T-helper 17 cell (primary cell): ENCODE measurements around the gene PPP1R11. TPM values are rescaled to one million over a fixed set of nuclear protein-coding genes. Genes with fewer than 3 reads are reported as not detected.
A peak's percentile ranks its signal among the peaks of the same experiment; 100 is the strongest.
"Not testable (repeated sequence)": the region's sequence is repeated elsewhere in the genome, so short reads cannot be mapped to it uniquely, and the experiment has no call there.

Experiments
- ATAC-seq: fragments of 150-1000 bp; cut with Tn5 transposase; 2 replicates; pipeline ENCODE4 v1.10.0; 2021; ENCODE audit warnings: mild to moderate bottlenecking, moderate library complexity
- DNase-seq, 3 donors: peaks; one replicate each; pipeline versions ENCODE4 v3.0.0 to v3.0.0-alpha.2; 2020 to 2021
- H3K9me3 ChIP-seq: one replicate; pipeline ENCODE4 v1.7.0; 2013; ENCODE audit warnings: low read length, mild to moderate bottlenecking; ENCODE audit not compliant: control insufficient read depth, poor library complexity, severe bottlenecking
- H3K27ac Mint-ChIP-seq: one replicate; pipeline ENCODE4 v1.8.0; 2022; ENCODE audit warnings: mild to moderate bottlenecking, moderate library complexity, mixed read lengths
- H3K27me3 Mint-ChIP-seq: one replicate; pipeline ENCODE4 v1.8.0; 2022; ENCODE audit warnings: mixed read lengths
- H3K36me3 Mint-ChIP-seq: one replicate; pipeline ENCODE4 v1.8.0; 2022; ENCODE audit warnings: low read depth, mixed read lengths
- H3K4me1 Mint-ChIP-seq: one replicate; pipeline ENCODE4 v1.8.0; 2022; ENCODE audit warnings: mild to moderate bottlenecking, mixed read lengths
- H3K4me3 Mint-ChIP-seq: one replicate; pipeline ENCODE4 v1.8.0; 2022; ENCODE audit warnings: mild to moderate bottlenecking, moderate library complexity, mixed read lengths
- total RNA-seq, 4 donors: library from RNA in 2 of 4; stranded (reverse) in 2 of 4; gene quantifications; one replicate each; pipeline ENCODE4 v1.2.3 and lab custom pipeline; 2022 to 2026

PPP1R11 gene
- total RNA-seq, 2 donors from 2014 or later = 52.1 to 52.4 TPM

DNA sequence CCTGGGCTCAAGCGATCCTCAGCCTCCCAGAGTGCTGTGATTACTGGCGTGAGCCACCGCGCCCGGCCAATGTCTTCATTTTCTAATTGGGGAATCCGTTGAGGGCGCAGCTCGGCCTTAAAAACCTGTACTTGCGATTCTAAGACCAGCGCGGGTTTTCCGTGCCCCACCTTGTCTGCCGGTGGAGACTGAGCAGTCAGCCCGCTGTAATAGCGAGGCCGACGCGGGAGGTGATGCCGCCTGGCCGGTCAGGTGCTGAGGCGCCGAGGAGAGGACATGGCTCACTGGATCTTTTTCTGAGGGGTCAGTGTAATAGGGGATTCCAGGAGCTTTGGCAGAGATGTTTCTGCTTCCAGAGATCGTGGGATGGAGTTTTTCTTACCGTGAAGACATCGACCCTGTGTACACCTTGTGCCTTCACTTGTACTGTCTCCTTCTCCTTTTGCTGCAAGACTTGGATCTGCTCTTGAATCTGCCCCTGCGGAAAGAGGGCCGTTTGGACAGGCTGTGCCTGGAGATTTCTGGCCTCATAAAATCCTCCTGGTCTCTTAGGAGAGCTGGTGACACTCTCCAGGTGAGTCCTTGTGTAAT, 44.4 kb downstream of the PPP1R11 start:
- peaks cover 80% of the 10 kb centered on the region for H3K27me3 Mint-ChIP-seq
- DNase-seq (no peak), ATAC-seq (no peak)
- H3K4me1 Mint-ChIP-seq = peaks cover 11% of the 10 kb centered on the region
- H3K27ac Mint-ChIP-seq = no peak overlapping the region
- no peak overlapping the region for H3K4me3 Mint-ChIP-seq
- H3K36me3 Mint-ChIP-seq = peaks cover 9% of the 10 kb centered on the region
- no peaks in the 10 kb centered on the region for H3K9me3 ChIP-seq

DNA sequence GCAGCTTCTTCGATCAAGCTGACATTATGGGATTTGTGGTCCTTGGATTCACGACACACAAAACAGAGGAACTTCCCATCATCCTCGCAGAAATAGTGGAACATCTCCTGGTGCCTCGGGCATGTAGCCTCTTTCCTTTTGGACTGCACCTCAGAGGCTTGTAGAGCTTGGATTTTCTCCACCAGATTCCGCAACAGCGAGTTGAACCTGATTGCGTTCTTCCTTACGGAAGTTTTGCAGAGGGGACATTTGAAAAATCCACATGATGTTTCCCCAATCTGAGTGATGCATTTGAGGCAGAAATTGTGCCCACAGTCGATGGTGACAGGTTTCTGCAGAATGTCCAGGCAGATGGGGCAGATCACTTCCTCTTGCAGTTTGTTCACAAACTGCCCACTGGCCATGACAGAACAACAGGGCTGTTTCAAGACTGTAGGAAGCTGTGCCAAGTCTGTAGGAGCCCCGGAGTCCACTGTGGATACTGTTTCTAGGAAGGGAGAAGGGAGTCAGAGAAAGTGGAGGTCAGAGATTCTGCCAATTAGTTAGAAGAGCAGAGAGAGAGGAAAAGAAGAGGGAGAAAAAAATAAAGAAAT, 45.5 kb downstream of the PPP1R11 start:
- ATAC-seq (no peak), DNase-seq (no peak)
- Mint-ChIP-seq H3K4me3 (no peak overlapping the region), H3K27me3 (peaks cover 78% of the 10 kb centered on the region), H3K36me3 (peaks cover 8% of the 10 kb centered on the region), H3K4me1 (peaks cover 11% of the 10 kb centered on the region), H3K27ac (no peak overlapping the region)
- no peaks in the 10 kb centered on the region for H3K9me3 ChIP-seq

DNA sequence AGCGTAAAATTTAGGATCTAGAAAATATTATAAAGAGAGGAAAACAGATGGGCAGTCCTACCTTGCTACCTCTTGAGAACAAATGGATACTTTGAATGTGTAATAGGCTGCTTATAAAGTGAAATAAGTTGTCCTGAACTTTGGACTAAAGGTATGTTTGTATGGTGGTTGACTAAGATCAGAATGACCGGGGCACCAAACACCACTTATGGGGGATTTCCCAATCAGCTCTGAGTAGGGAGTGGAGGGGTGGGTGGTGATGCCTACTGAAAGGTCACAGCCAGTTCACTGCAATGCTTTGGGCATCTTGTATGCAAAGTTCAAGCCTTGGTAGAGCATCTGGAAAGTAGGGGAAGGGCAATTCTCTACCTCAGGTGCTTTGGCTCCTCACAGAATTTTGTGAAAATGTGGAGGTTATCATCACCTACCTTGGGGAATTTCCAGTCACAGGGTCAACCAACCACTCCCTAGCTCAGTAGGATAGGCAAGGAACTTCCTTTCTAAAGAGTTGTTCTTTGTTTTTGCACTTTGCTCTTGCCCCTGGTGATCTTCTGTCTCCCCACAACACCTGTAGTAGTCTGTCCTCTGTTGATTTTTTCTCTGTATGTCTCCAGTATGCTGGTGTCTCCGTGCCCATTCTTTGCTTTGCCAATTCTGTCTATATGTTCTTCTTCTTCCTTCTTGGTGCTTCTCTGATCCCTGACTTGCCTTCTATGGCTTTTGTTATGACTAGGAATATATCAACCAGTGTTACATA, 46.2 kb downstream of the PPP1R11 start, which contains the start of gene TRIM31:
Gene TRIM31 (minus strand): TSS at position 88 of the 757 bp plus-strand sequence. CDS start 285 bp downstream, outside the sequence.
- peak within 1 kb of the TSS; percentile 6 for H3K27ac Mint-ChIP-seq
- no peak within 1 kb of the TSS for H3K4me3 Mint-ChIP-seq
- peaks cover 76% of the 10 kb centered on the region for H3K27me3 Mint-ChIP-seq
- DNase-seq = no peak
- H3K4me1 Mint-ChIP-seq = peaks cover 11% of the 10 kb centered on the region
- ATAC-seq = no peak
- no peaks in the 10 kb centered on the region for H3K9me3 ChIP-seq
- H3K36me3 Mint-ChIP-seq = peaks cover 5% of the 10 kb centered on the region

DNA sequence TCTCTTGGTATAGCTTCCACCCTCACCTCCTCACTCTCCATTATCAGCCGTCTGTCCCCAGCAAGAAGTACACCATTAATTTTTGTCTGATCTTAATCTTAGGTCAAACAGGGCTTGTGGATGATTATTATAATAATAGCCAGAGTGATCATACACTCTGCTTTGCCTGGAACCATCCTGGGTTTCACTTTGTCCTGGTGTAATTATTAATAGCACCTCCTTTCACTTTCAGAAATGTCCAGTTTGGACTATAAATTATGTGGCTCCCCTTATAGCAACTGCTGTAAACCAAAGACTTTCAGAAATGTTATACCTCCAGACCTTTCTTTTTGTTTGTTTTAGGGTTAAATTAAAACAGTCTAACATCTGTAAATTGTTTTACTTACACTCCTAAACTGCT, 46.8 kb downstream of the PPP1R11 start:
- ATAC-seq (no peak), DNase-seq (no peak)
- peak overlapping the region; percentile 6 for H3K27ac Mint-ChIP-seq
- peaks cover 70% of the 10 kb centered on the region for H3K27me3 Mint-ChIP-seq
- no peaks in the 10 kb centered on the region for H3K9me3 ChIP-seq
- H3K4me3 Mint-ChIP-seq = no peak overlapping the region
- H3K4me1 Mint-ChIP-seq = peaks cover 9% of the 10 kb centered on the region
- H3K36me3 Mint-ChIP-seq = peaks cover 3% of the 10 kb centered on the region

DNA sequence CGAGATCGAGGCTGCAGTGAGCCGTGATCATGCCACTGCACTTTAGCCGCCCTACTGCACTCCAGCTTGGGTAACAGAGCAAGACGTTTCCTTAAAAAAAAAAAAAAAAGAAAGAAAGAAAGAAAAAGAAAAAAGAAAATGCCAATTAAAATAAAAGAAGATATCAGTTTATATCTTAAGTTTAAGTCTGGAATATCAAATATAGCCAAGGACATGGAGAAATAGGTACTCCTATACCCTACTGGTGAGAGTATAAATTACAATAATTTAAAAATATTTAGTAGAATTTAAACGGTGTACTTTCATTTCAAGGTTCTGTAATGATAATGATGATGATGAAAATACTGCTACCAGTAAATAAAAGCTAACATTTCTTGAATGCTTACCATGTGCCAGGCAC, 49.7 kb downstream of the PPP1R11 start:
- ATAC-seq = no peak
- no peaks in the 10 kb centered on the region for H3K9me3 ChIP-seq
- Mint-ChIP-seq H3K36me3 (peaks cover 3% of the 10 kb centered on the region), H3K4me3 (no peak overlapping the region), H3K27ac (no peak overlapping the region), H3K27me3 (peaks cover 72% of the 10 kb centered on the region), H3K4me1 (peaks cover 9% of the 10 kb centered on the region)
- DNase-seq = no peak

DNA sequence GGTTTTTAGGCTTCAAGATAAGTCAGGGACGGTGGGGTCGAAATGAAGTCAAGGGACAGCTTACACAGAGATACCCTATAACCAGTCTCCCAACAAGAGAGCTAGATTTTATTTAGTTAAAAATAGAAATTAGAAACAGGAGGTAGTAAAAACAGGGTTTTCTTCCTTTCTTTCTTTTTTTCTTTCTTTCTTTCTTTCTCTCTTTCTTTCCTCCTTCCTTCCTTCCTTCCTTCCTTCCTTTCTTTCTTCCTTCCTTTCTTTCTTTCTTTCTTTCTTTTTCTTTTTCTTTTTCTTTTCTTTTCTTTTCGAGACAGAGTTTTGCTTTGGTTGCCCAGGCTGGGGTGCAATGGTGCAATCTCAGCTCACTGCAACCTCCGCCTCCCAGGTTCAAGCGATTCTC, 51.7 kb downstream of the PPP1R11 start:
- peaks cover 67% of the 10 kb centered on the region for H3K27me3 Mint-ChIP-seq
- DNase-seq, H3K4me1 Mint-ChIP-seq, H3K4me3 Mint-ChIP-seq, H3K9me3 ChIP-seq, ATAC-seq, H3K36me3 Mint-ChIP-seq, H3K27ac Mint-ChIP-seq: not testable (repeated sequence)

Other genes starting within 250 kb of the PPP1R11 start
- under 1 TPM in 1 of 2 donors, not detected in 1; 0.85 TPM for gene HLA-G, start 239.4 kb upstream of the PPP1R11 start, total RNA-seq
- 1,000 to 10,000 TPM; 1,960 to 2,242 TPM for gene HLA-A, start 124.7 kb upstream of the PPP1R11 start, total RNA-seq
- gene POLR1H, start 5.9 kb upstream of the PPP1R11 start, total RNA-seq = 10 to 100 TPM; 28.9 to 31.7 TPM
- gene RNF39, start 8.6 kb downstream of the PPP1R11 start, total RNA-seq = not detected
- gene TRIM31, start 45.9 kb downstream of the PPP1R11 start, total RNA-seq = not detected
- 1 to 10 TPM in 1 of 2 donors, under 1 TPM in 1; 0.22 to 3.5 TPM for gene TRIM40, start 68.9 kb downstream of the PPP1R11 start, total RNA-seq
- under 1 TPM in 1 of 2 donors, not detected in 1; 0.37 TPM for gene TRIM10, start 94.0 kb downstream of the PPP1R11 start, total RNA-seq
- not detected for gene TRIM15, start 96.3 kb downstream of the PPP1R11 start, total RNA-seq
- 10 to 100 TPM; 51.2 to 63.1 TPM for gene TRIM26, start 146.2 kb downstream of the PPP1R11 start, total RNA-seq